CD8-positive, alpha-beta memory T cell (primary cell): ENCODE data around the gene SSH2. TPM values are rescaled to one million over a fixed set of nuclear protein-coding genes. Genes with fewer than 3 reads are reported as not detected.

Source experiments
- CTCF ChIA-PET: fragments of 350-600 bp; sonication (Branson Sonifier 250); formaldehyde crosslinking; loops from one replicate; lab custom pipeline; 2021; ENCODE audit warnings: antibody characterized with exemption; lab: Charles Lee
- POLR2A ChIA-PET: fragments of 350-600 bp; sonication (Branson Sonifier 250); formaldehyde crosslinking; loops from one replicate; lab custom pipeline; 2021; ENCODE audit warnings: antibody characterized with exemption; lab: Charles Lee
- DNase-seq, 5 donors: peaks; one replicate each; pipeline versions ENCODE4 v3.0.0 to v3.0.0-alpha.2; 2020 to 2022; ENCODE audit warnings: mixed read lengths in 1 of 5
- H3K27ac ChIP-seq: one replicate; pipeline ENCODE4 v1.7.0; 2013; ENCODE audit warnings: low read depth, mild to moderate bottlenecking, low read length, moderate library complexity
- H3K27me3 ChIP-seq: 2 replicates; pipeline ENCODE4 v1.7.0; 2013; ENCODE audit warnings: low read length, mild to moderate bottlenecking; ENCODE audit not compliant: insufficient read depth, poor library complexity, severe bottlenecking
- H3K36me3 ChIP-seq: 2 replicates; pipeline ENCODE4 v1.7.0; 2013; ENCODE audit warnings: mild to moderate bottlenecking, low read length, moderate library complexity; ENCODE audit not compliant: insufficient read depth
- H3K4me1 ChIP-seq: 2 replicates; pipeline ENCODE4 v1.7.0; 2013; ENCODE audit warnings: mild to moderate bottlenecking, low read length, moderate library complexity; ENCODE audit not compliant: insufficient read depth
- H3K4me3 ChIP-seq: 2 replicates; pipeline ENCODE4 v1.7.0; 2013; ENCODE audit warnings: mild to moderate bottlenecking, low read length
- H3K9me3 ChIP-seq: 2 replicates; pipeline ENCODE4 v1.7.0; 2013; ENCODE audit warnings: mild to moderate bottlenecking, low read length
- H3K27ac Mint-ChIP-seq, 8 donors: one replicate each; pipeline ENCODE4 v1.8.0; 2020 to 2021; ENCODE audit warnings: mixed read lengths in 8 of 8, mild to moderate bottlenecking in 6 of 8, inconsistent platforms in 3 of 8, moderate library complexity in 3 of 8
- H3K27me3 Mint-ChIP-seq, 2 donors: one replicate each; pipeline ENCODE4 v1.8.0; 2020 to 2021; ENCODE audit warnings: mixed read lengths in 2 of 2, mild to moderate bottlenecking in 1 of 2, moderate library complexity in 1 of 2
- H3K36me3 Mint-ChIP-seq, 3 donors: one replicate each; pipeline ENCODE4 v1.8.0; 2020 to 2021; ENCODE audit warnings: mixed read lengths in 3 of 3, inconsistent platforms in 1 of 3, mild to moderate bottlenecking in 1 of 3
- H3K4me1 Mint-ChIP-seq, 3 donors: one replicate each; pipeline ENCODE4 v1.8.0; 2020 to 2021; ENCODE audit warnings: mixed read lengths in 3 of 3, inconsistent platforms in 1 of 3, mild to moderate bottlenecking in 1 of 3
- H3K4me3 Mint-ChIP-seq, 7 donors: one replicate each; pipeline ENCODE4 v1.8.0; 2020 to 2021; ENCODE audit warnings: mixed read lengths in 7 of 7, mild to moderate bottlenecking in 6 of 7, moderate library complexity in 4 of 7, inconsistent platforms in 2 of 7
- H3K9me3 Mint-ChIP-seq, 5 donors: one replicate each; pipeline ENCODE4 v1.8.0; 2020 to 2022; ENCODE audit warnings: mixed read lengths in 5 of 5, mild to moderate bottlenecking in 3 of 5, moderate library complexity in 2 of 5, inconsistent platforms in 1 of 5
- polyA plus RNA-seq: library from polyadenylated mRNA; unstranded; fragments of 300-500 nt; fragmentation: Illumina TruSeq; gene quantifications from one replicate; pipeline ENCODE4 v1.2.3, GENCODE V29; 2021
- total RNA-seq, 2 experiments: library from RNA; stranded (reverse); gene quantifications; one replicate each; pipeline ENCODE4 v1.2.3, GENCODE V29; 2021

Gene SSH2
- total and polyA plus RNA-seq, 3 experiments from 2014 or later: 28.1 to 35.9 (median 32.1) TPM

DNA sequence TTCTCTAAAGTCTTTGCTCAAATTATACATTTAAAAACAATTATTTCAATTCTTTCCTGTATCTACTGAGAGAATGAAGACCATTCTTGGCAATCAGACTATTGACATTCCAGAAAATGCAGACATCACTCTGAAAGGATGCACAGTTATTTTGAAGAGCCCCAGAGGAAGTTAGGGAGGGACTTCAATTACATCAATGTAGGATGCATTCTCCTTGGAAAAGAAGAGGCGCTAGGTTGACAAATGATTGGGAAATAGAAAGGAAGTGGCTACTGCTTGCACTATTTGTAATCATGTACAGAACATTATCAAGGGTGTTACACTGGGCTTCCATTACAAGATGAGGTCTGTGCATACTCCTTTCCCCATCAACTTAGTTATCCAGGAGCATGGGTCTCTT lies 74.3 kb downstream of the SSH2 start:
- Mint-ChIP-seq H3K27me3 (no peaks in the 10 kb centered on the region), H3K4me1 (peaks cover 5 to 24% (median 7%) of the 10 kb centered on the region in 3 donors), H3K9me3 (peaks cover 0 to 2% (median 0%) of the 10 kb centered on the region in 5 donors), H3K27ac (no peak overlapping the region), H3K36me3 (peaks cover 10 to 11% (median 11%) of the 10 kb centered on the region in 3 donors), H3K4me3 (no peak overlapping the region)
- ChIA-PET CTCF (no interaction called here), POLR2A (no interaction called here)
- no peaks in the 10 kb centered on the region for H3K36me3 ChIP-seq
- no peaks in the 10 kb centered on the region for H3K9me3 ChIP-seq
- no peak overlapping the region for H3K4me3 ChIP-seq
- H3K4me1 ChIP-seq: no peaks in the 10 kb centered on the region
- no peak overlapping the region for H3K27ac ChIP-seq
- no peak for DNase-seq
- H3K27me3 ChIP-seq: no peaks in the 10 kb centered on the region

DNA sequence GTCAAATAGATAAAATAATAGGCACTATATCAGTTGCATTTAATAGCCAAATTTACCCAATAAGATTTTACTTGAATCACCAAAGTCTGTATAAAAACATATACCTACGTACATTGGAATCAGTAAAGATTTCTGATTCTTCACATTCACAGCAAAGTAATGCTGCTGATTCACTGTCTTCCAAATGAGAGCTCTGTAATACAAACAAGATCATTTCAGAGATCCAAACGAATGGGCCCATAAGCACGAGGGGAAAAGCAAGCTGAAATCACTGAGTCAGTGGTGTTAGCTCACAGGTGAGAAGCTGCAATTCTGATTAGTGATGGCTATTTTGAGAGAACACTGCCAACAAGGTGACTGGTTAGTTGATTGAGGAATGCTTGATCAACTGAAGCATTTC lies 81.3 kb downstream of the SSH2 start:
- DNase-seq: no peak
- Histone ChIP-seq H3K9me3 (no peaks in the 10 kb centered on the region), H3K4me3 (no peak overlapping the region), H3K36me3 (no peaks in the 10 kb centered on the region), H3K27me3 (no peaks in the 10 kb centered on the region), H3K4me1 (no peaks in the 10 kb centered on the region), H3K27ac (no peak overlapping the region)
- H3K9me3 Mint-ChIP-seq: no peaks in the 10 kb centered on the region
- H3K4me1 Mint-ChIP-seq: peaks cover 0 to 3% (median 0%) of the 10 kb centered on the region in 3 donors
- peak overlapping the region in 1 of 8 donors; percentile 5 for H3K27ac Mint-ChIP-seq
- ChIA-PET CTCF (interaction anchor here (0.7 kb wide), 1 partner anchor 131 kb away, joined by 3 read pairs; no protein-coding TSS in a partner anchor), POLR2A (no interaction called here)
- H3K27me3 Mint-ChIP-seq: no peaks in the 10 kb centered on the region
- no peak overlapping the region for H3K4me3 Mint-ChIP-seq
- H3K36me3 Mint-ChIP-seq: peaks cover 0 to 23% (median 10%) of the 10 kb centered on the region in 3 donors

- DNase-seq: no peak
- Mint-ChIP-seq H3K4me3 (no peak overlapping the region), H3K36me3 (peaks cover 0 to 23% (median 11%) of the 10 kb centered on the region in 3 donors), H3K9me3 (no peaks in the 10 kb centered on the region), H3K27me3 (no peaks in the 10 kb centered on the region), H3K27ac (peak overlapping the region in 3 of 8 donors; percentile 1 to 23 (median 22)), H3K4me1 (no peaks in the 10 kb centered on the region)
- no peaks in the 10 kb centered on the region for H3K9me3 ChIP-seq
- ChIA-PET CTCF (interaction anchor here (1.0 kb wide), 1 partner anchor 40 kb away, joined by 3 read pairs; no protein-coding TSS in a partner anchor), POLR2A (no interaction called here)
- H3K27ac ChIP-seq: no peak overlapping the region
- no peaks in the 10 kb centered on the region for H3K27me3 ChIP-seq
- no peak overlapping the region for H3K4me3 ChIP-seq
- no peaks in the 10 kb centered on the region for H3K4me1 ChIP-seq
- H3K36me3 ChIP-seq: no peaks in the 10 kb centered on the region
These were observed 82.3 kb downstream of the SSH2 start for GRCh38 chr17:29847527-29848400.

DNA sequence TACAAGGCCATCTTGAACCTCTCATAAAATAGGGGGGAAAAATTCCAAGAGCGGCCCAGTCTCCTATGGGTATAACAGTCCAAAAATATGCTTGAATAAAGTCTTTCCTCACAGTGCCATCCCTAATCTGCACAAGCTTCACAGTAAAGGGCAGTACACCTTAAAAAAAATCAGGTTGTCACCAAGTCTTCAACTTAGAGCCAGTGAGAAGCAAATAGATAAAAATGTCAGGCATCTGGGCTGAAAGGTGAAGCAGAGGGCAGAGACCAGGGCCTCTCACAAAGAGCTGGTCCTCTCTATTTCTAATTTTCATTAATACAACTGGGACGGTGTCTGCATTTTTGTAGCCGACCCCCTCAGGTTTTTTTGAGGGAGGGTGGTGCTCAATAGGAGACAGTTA lies 82.9 kb downstream of the SSH2 start:
- ChIA-PET POLR2A (no interaction called here), CTCF (interaction anchor here (0.6 to 1.0 kb wide), 2 partner anchors 39 to 257 kb away, joined by 3 read pairs; no protein-coding TSS in a partner anchor)
- no peak for DNase-seq
- H3K36me3 Mint-ChIP-seq: peaks cover 0 to 26% (median 11%) of the 10 kb centered on the region in 3 donors
- Histone ChIP-seq H3K4me1 (no peaks in the 10 kb centered on the region), H3K27me3 (no peaks in the 10 kb centered on the region), H3K27ac (no peak overlapping the region), H3K36me3 (no peaks in the 10 kb centered on the region), H3K4me3 (no peak overlapping the region), H3K9me3 (no peaks in the 10 kb centered on the region)
- no peaks in the 10 kb centered on the region for H3K4me1 Mint-ChIP-seq
- H3K4me3 Mint-ChIP-seq: no peak overlapping the region
- H3K27me3 Mint-ChIP-seq: no peaks in the 10 kb centered on the region
- H3K27ac Mint-ChIP-seq: peak overlapping the region in 1 of 8 donors; percentile 1
- H3K9me3 Mint-ChIP-seq: no peaks in the 10 kb centered on the region

DNA sequence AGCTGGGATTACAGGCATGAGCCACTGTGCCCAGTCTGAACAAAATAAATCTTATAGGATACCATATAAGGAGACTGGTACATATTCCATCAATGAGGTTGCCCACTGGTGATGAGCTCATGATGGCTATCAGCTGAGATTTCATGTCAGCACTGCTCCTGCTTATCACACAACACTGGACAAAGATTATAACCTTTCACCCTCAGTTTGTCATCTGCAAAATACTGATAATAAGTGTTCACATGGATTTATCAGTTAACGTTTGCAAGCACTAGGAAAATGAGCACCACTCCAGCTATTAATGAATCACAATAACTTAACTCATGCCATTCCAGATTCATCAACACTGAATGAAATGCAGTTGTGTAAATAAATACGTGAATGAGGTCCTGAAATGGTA lies 83.7 kb downstream of the SSH2 start:
- Mint-ChIP-seq H3K9me3 (no peaks in the 10 kb centered on the region), H3K27me3 (no peaks in the 10 kb centered on the region), H3K4me3 (no peak overlapping the region), H3K4me1 (no peaks in the 10 kb centered on the region), H3K36me3 (peaks cover 0 to 28% (median 11%) of the 10 kb centered on the region in 3 donors), H3K27ac (no peak overlapping the region)
- ChIA-PET CTCF (no interaction called here), POLR2A (no interaction called here)
- Histone ChIP-seq H3K27me3 (no peaks in the 10 kb centered on the region), H3K4me1 (no peaks in the 10 kb centered on the region), H3K4me3 (no peak overlapping the region), H3K9me3 (no peaks in the 10 kb centered on the region), H3K36me3 (no peaks in the 10 kb centered on the region), H3K27ac (no peak overlapping the region)
- DNase-seq: no peak

DNA sequence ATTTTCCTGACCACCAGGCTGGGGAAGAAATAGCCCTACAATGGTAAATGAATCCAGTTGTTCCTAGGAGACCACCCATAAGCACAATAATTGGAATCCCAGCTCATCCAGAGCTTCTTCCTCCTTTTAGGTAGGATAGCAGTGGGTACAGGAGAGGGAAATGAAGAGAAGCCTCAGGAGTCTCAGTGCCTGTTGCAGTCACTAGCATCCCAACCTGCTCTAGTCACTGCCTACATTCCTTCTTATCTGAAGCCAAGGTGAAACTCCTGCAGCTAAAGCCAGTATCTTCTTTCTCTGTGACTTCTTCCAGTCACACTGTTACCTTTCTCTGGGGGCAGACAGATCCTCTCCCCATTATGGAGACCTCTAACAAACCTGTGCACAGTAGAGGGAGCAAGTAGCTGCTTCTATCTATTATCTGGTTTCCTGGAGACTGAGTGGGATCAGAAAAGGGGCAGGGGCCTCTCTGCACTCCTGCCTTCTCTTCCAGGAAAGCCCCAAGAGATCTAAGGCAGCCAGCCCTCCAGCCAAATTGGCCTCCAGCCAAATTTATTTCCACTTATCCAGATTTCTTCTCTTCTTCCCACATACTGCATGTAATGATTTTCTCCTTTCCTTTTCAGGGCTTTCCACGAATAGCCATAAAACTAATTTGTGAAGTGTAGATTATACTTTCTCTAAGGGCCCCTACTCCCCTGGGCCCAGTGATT lies 85.5 kb downstream of the SSH2 start:
- H3K27me3 Mint-ChIP-seq: no peaks in the 10 kb centered on the region
- H3K4me1 Mint-ChIP-seq: no peaks in the 10 kb centered on the region
- Histone ChIP-seq H3K36me3 (no peaks in the 10 kb centered on the region), H3K27ac (no peak overlapping the region), H3K9me3 (no peaks in the 10 kb centered on the region), H3K27me3 (no peaks in the 10 kb centered on the region), H3K4me1 (no peaks in the 10 kb centered on the region), H3K4me3 (no peak overlapping the region)
- peaks cover 0 to 31% (median 11%) of the 10 kb centered on the region in 3 donors for H3K36me3 Mint-ChIP-seq
- no peak for DNase-seq
- H3K9me3 Mint-ChIP-seq: no peaks in the 10 kb centered on the region
- POLR2A ChIA-PET: no interaction called here
- H3K27ac Mint-ChIP-seq: peak overlapping the region in 1 of 8 donors; percentile 54
- CTCF ChIA-PET: interaction anchor here (1.5 kb wide), 1 partner anchor 87 kb away, joined by 6 read pairs; no protein-coding TSS in a partner anchor
- no peak overlapping the region for H3K4me3 Mint-ChIP-seq

DNA sequence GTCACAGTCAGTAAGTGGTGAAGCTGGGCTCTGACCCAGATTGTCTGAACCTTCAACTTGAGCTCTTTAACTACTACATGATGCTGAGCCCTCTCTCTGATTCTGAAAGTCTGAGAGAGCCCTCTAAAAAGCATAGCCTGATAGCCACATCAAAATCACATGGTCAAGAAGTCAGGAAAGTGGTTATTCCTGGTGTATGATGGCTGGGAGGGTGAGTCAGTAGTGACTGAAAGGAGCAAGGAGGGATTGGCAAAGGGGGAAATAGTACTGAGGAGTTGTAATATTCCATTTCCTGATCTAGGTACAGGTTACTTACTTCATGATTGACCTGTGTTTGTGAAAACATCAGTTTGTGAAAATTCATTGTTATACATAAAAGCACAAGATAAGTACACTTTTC lies 89.1 kb downstream of the SSH2 start:
- ChIA-PET CTCF (interaction anchor here (1.1 kb wide), 1 partner anchor 33 kb away, joined by 5 read pairs; no protein-coding TSS in a partner anchor), POLR2A (no interaction called here)
- no peaks in the 10 kb centered on the region for H3K36me3 ChIP-seq
- no peaks in the 10 kb centered on the region for H3K27me3 Mint-ChIP-seq
- H3K4me3 ChIP-seq: no peak overlapping the region
- peaks cover 0 to 15% (median 3%) of the 10 kb centered on the region in 3 donors for H3K36me3 Mint-ChIP-seq
- H3K9me3 Mint-ChIP-seq: no peaks in the 10 kb centered on the region
- no peaks in the 10 kb centered on the region for H3K9me3 ChIP-seq
- no peaks in the 10 kb centered on the region for H3K4me1 ChIP-seq
- H3K27ac ChIP-seq: no peak overlapping the region
- no peak for DNase-seq
- no peak overlapping the region for H3K4me3 Mint-ChIP-seq
- no peaks in the 10 kb centered on the region for H3K27me3 ChIP-seq
- no peak overlapping the region for H3K27ac Mint-ChIP-seq
- H3K4me1 Mint-ChIP-seq: no peaks in the 10 kb centered on the region

- ChIA-PET CTCF (interaction anchor here (0.7 kb wide), 1 partner anchor 32 kb away, joined by 3 read pairs; no protein-coding TSS in a partner anchor), POLR2A (no interaction called here)
- H3K27ac Mint-ChIP-seq: no peak overlapping the region
- DNase-seq: no peak
- H3K36me3 Mint-ChIP-seq: peaks cover 0 to 12% (median 6%) of the 10 kb centered on the region in 3 donors
- H3K4me1 Mint-ChIP-seq: no peaks in the 10 kb centered on the region
- H3K4me1 ChIP-seq: no peaks in the 10 kb centered on the region
- H3K27ac ChIP-seq: no peak overlapping the region
- no peaks in the 10 kb centered on the region for H3K36me3 ChIP-seq
- no peaks in the 10 kb centered on the region for H3K27me3 Mint-ChIP-seq
- no peaks in the 10 kb centered on the region for H3K9me3 Mint-ChIP-seq
- H3K4me3 ChIP-seq: no peak overlapping the region
- no peaks in the 10 kb centered on the region for H3K9me3 ChIP-seq
- no peaks in the 10 kb centered on the region for H3K27me3 ChIP-seq
- H3K4me3 Mint-ChIP-seq: no peak overlapping the region
These were observed 90.4 kb downstream of the SSH2 start for GRCh38 chr17:29839656-29840055.
